ENCODE measurements around the gene CNPY3.
"Not testable (repeated sequence)": the region's sequence is repeated elsewhere in the genome, so short reads cannot be mapped to it uniquely, and the experiment has no call there.

The CNPY3 gene

DNA sequence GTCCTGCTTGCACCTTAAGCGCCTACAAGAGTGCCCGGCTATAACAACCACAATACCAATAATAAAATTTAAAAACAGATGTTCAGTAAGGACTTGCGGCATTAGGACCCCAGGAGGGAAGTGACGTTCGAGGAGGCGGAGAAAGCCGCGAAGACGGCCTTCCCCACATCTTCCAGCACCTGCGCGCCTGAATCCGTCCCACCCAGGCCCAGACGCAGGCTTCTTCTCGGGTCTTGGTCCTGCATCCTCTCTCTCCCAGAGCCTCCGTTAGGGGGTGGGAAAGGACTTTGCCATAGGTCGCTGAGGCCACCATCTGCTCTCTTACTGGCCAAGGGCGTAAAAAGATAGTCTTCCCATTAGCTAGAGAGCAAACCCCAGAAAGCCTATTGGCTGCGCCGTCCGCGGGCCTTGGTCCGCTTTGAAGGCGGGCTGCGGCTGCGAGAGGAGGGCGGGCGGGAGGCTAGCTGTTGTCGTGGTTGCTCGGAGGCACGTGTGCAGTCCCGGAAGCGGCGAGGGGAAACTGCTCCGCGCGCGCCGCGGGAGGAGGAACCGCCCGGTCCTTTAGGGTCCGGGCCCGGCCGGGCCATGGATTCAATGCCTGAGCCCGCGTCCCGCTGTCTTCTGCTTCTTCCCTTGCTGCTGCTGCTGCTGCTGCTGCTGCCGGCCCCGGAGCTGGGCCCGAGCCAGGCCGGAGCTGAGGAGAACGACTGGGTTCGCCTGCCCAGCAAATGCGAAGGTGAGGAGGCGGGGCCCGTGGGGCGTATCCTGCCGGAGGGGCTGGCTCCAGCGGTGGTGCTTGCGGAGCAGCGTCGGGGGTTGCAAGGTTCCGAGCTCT is at the start of gene CNPY3:
Gene CNPY3, plus strand, starts transcription at position 495 of the 835 bp plus-strand sequence. Its CDS starts 91 bp downstream, at position 586.
- DNase-seq (ENCODE audit: low spot score) = peak; percentile 98

DNA sequence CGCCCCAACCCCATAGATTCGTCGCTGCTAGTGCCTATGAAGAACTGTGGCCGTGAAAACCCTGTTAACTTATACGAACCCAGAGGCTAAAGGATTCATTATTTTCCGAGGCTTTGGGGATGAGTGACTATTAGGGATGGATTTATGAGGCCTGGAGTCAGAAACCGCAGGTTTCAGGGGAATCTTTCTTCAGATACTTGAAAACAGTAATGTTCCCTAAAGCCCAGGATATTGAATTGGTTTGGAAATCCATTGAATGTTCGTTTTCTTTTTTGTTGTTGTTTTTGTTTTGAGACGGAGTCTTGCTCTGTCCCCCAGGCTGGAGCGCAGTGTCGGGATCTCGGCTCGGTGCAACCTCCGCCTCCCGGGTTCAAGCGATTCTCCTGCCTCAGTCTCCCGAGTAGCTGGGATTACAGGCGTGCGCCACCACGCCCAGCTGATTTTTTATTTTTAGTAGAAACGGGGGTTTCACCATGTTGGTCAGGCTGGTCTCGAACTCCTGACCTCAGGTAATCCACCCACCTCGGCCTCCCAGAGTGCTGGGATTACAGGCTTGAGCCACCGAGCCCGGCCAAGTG is 49.0 kb upstream of the CNPY3 start:
- DNase-seq (ENCODE audit: low spot score) = not testable (repeated sequence)

DNA sequence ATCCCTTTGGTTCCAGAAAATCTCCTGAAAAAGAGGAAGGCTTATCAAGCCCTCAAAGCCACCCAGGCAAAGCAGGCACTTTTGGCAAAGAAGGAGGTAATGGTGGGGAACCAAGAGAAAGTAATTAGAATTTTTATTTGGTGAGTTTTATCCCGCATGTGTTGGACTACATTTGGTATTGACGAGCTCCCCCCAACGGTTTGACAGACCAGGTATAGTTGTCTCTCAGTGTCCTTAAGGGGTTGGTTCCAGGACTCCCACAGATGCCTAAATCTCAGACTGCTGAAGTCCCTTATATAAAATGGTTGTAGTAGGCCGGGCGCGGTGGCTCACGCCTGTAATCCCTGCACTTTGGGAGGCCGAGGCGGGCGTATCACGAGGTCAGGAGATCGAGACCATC is 48.4 kb upstream of the CNPY3 start:
- not testable (repeated sequence) for DNase-seq (ENCODE audit: low spot score)

DNA sequence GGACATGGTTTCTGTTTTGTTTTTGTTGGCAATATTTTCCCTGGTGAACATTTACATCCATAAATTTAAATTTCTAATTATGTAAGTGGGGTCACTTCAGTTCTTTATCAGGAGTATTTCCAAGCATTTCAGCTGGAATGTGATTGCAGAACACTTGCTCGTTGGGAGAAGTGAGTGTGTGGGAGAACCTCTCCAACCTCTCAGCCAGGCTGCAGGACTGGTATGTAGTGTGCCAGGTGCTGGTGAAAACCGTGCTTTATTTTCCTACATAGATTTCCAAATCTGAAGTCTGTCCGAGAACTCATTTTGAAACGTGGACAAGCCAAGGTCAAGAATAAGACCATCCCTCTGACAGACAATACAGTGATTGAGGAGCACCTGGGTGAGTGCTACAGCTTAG is 43.6 kb upstream of the CNPY3 start:
- DNase-seq (ENCODE audit: low spot score) = no peak

DNA sequence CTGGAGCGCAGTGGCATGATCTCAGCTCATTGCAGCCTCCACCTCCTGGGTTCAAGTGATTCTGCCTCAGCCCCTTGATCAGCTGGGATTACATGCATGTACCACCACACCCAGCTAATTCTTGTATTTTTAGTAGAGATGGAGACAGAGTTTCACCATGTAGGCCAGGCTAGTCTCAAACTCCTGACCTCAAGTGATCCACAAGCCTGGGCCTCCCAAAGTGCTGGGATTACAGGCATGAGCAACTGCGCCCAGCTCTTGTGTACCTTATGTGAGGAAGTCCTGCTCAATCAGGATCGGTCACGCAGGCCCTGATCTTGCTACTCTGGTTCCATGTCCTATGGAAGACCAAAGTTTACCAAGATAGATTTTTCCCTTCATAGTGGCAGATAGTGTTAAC is 41.1 kb upstream of the CNPY3 start:
- DNase-seq (ENCODE audit: low spot score) = not testable (repeated sequence)

DNA sequence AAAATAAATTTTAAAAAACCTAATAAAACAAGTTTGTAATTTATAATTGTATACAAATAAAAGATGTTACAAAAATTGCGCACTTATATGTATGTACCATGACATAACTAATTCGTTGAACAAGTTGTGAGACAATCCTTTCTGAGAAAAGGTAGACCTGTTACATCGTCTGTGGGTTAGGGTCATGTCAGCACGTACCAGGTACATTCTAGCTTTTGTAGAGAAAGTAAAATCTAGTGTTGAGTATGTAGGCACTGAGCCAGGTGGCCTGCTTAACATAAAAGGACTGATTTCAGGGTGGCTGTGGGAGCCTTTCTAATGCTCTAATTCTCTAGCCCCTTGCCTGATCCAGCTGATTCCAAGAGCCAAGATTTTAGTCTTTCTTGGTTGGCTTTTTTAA is 39.5 kb upstream of the CNPY3 start:
- DNase-seq (ENCODE audit: low spot score) = no peak

DNA sequence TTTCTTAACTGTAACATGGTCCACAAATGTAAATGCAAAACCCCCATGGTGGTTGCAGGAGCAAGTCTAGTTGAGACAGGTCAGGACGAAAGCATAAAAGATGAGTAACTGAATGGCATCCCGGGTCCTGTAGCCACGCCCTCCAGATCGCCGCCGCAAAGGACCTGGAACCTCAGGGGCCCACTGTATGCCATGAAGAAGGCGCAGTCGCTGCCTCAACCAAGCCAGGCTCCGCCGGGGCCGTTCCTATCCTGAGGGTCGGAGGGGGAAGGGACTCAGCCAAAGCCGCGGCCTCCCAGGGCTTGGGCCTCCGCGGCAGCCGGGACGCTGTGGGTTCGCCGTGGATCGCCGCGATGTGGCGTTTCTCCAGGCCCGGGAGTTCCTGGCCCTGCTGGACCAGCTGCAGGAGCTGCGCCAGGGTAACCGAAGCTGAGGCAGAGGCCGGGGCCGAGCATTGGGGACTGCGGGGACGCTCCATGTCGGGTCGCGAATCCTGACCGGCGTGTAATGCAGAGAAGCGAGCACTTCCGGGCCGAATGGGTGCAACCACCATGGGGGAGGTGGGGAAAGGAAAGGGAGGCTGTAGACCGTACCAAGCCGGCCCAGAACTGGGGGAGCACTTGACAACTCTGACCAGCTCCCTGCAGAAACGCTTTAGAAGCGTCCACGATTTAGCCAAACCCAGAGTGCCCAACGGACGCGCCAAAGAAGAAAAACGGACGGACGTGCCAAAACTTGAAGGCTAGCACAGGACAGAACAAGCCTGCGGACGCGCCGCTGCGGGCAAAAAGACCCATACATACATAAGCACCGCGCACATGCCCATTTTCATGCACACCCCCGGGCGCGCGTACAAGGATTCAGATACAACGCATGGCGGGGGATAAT is 38.7 kb upstream of the CNPY3 start:
- DNase-seq (ENCODE audit: low spot score) = peak; percentile 95

DNA sequence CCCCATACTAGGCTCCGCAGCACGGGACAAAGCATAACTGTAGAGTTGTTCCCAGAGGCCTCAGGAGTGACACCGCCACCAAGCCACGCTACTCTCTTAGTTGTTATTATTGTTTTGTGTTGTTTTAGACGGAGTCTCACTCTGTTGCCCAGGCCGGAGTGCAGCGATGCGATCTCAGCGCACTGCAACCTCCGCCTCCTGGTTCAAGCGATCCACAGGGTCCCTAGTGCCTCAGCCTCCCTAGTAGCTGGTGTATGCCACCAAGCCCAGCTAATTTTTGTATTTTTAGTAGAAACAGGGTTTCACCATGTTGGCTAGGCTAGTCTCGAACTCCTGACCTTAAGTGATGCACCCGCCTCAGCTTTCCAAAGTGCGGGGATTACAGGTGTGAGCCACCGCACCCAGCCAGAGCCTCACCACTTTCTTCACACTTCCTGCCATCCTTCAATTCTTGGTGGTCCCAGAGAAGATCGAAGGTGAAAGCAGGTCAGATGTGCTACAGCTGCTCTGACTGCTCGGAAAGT is 38.0 kb upstream of the CNPY3 start:
- no peak for DNase-seq (ENCODE audit: low spot score)

DNA sequence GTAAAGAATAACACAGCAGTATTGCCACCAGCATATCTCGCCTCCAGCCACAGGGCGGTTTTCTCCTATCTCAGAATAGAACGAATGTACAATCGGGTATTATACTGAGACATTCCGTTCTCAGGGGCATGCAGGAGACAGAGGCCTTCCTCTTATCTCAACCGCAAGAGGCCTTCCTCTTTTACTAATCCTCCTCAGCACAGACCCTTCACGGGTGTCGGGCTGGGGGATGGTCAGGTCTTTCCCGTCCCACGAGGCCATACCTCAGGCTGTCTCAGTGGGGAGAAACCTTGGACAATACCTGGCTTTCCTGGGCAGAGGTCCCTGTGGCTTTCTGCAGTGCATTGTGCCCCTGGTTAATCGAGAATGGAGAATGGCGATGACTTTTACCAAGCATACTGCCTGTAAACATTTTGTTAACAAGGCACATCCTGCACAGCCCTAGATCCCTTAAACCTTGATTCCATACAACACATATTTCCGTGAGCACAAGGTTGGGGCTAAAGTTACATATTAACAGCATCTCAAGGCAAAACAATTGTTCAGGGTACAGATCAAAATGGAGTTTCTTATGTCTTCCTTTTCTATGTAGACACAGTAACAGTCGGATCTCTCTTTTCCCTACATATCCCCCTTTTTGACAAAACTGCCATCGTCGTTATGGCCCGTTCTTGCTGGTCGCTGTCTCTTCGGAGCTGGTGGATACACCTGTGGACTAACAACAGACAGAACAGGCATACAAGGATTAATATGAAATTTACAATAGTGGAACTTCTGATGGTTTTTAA is 35.0 kb upstream of the CNPY3 start:
- not testable (repeated sequence) for DNase-seq (ENCODE audit: low spot score)

DNA sequence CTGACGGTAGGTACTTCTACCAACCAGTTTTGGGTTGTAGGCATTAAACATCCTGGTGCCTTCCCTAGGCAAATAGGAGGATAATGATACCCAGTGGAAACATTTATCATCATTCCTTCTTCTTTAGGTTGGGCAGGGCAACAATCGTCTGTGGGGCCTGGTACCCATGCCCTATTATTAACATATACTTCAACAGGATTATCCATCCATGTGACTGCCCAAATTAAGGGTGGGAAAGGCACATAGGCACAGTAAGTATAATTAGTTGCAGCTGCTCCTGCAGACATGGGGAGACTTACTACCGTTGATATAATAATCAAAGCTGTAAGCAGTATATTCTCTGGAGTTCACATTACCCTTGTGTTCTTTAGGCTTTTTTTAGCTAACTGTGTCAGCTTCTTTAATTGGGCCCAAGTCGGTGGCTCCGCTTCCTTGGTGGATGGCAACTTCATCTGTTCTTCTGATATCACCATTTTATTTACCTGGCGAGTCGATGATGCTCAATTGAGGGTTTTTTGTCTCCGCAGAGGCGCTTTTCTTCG is 33.0 kb upstream of the CNPY3 start:
- DNase-seq (ENCODE audit: low spot score) = no peak

DNA sequence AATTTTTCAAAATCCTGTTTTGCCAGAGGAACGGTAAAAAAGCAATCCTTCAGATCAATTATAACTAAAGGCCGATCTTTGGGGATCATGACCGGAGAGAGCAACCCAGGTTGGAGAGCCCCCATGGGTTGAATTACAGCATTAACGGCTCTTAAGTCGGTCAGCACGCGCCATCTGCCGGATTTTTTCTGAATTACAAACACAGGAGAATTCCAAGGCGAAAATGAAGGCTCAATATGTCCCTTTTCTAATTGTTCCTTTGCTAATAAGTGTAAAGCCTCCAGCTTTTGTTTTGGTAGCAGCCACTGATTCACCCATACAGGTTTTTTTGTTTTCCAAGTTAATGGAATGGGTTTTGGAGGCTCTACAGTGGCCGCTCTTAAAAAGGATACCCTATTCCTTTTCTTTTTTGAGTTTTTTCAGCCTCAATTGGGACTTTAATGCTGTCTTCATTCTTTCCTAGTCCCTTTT is 30.4 kb upstream of the CNPY3 start:
- peak; percentile 74 for DNase-seq (ENCODE audit: low spot score)

DNA sequence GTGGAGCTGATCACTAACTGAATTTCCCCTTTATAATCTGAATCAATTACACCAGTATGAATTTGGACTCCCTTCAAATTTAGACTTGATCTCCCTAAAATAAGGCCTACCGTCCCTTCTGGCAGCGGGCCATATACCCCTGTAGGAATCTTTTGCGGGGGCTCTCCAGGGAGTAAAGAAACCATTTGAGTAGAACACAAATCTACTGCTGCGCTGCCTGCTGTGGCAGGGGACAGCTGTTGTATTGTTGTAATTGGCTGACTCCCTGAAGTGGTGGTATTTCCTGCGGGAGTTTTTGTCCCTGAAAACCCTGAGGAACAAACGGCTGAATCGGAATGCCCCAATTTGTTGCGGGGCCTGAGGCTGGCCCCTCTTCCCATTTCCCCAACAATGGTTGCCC is 29.4 kb upstream of the CNPY3 start:
- no peak for DNase-seq (ENCODE audit: low spot score)

DNA sequence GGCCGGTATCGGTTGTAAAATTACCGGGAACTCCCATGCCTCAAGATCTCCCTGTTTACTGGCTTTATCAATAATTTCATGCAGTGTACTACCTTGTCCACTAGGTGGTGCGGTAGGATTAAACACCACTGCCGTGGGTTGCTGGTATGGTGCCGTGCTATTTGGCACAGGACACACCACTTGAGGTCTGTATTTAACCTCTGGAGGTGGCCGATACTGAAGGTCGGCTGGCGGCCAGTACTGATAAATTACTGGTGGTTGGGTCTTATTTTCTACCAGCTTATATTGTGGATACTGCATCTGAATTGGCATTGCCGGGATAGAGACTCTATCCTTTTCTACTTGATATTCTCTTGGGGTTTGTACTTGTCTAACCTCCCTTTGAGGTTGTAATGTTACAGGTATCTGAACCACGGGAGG is 27.7 kb upstream of the CNPY3 start:
- peak; percentile 93 for DNase-seq (ENCODE audit: low spot score)

DNA sequence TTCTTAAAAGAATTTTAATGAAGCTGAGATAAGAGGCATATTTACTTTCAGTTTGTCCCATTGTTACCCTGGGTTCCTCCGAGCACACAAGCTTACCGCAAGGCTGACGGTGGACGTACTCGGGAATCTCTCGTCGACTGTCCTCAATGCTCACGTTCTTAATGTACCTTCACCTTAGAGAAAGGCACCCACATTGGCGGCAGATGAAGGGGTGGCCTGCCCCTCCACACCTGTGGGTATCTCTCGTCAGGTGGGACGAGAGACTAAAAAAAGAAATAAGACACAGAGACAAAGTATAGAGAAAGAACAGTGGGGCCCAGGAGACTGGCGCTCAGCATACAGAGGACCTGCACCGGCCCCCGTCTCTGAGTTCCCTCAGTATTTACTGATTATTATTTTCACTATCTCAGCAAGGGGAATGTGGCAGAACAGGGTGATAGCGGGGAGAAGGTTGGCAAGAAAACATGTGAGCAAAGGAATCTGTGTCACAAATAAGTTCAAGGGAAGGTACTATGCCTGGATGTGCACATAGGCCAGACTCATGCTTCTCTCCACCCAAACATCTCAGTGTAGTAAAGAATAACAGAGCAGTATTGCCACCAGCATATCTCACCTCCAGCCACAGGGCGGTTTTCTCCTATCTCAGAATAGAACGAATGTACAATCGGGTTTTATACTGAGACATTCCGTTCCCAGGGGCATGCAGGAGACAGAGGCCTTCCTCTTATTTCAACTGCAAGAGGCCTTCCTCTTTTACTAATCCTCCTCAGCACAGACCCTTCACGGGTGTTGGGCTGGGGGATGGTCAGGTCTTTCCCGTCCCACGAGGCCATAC is 26.6 kb upstream of the CNPY3 start:
- not testable (repeated sequence) for DNase-seq (ENCODE audit: low spot score)

DNA sequence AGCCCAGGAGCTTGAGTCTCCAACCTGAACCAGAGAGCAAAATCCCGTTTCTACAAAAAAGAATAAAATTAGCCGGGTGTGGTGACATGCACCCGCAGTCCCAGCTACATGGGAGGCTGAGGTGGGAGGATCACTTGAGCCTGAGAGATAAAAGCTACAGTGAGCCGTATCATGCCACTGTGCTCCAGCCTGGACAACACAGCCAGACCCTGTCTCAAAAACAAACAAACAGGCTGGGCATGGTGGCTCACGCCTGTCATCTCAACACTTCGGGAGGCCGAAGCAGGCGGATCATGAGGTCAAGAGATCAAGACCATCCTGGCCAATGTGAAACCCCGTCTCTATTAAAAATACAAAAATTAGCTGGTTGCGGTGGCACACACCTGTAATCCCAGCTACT is 24.8 kb upstream of the CNPY3 start:
- no peak for DNase-seq (ENCODE audit: low spot score)

DNA sequence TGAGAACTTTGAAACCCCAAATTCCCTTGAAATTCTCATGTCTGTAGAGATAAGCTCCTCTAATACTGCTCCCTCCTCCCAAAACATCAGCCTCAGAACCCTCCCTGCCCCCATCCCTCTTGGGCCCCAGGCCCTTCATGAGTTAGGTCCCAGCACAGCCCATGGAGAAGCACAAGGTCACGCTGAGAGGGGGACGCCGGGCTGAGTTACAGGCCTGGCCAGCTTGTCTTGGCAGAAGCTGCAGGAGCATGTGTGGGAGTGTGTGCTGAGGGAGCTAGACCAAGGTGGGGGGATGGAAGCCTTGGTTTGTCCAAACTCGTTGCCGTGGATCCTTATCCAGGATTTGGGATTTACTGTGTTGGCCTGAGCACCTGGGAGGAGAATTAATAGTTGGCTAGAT is 21.9 kb upstream of the CNPY3 start:
- DNase-seq (ENCODE audit: low spot score) = no peak

DNA sequence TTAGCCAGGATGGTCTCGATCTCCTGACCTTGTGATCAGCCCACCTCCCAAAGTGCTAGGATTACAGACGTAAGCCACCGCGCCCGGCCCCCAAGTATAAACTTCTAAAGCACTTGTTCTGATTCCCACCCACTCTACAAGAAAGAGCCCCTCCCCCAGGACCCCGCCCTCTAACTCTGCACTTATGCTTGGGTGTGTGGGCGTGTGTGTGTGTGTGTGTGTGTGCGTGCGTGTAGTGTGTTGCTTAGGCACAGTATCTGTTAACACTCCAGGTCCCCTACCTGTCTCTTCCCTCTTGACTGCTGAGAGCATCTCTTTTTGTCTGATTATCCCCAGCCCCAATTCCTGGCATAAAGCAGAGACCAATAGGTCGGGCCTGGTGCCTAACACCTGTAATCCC is 19.4 kb upstream of the CNPY3 start:
- DNase-seq (ENCODE audit: low spot score) = no peak

DNA sequence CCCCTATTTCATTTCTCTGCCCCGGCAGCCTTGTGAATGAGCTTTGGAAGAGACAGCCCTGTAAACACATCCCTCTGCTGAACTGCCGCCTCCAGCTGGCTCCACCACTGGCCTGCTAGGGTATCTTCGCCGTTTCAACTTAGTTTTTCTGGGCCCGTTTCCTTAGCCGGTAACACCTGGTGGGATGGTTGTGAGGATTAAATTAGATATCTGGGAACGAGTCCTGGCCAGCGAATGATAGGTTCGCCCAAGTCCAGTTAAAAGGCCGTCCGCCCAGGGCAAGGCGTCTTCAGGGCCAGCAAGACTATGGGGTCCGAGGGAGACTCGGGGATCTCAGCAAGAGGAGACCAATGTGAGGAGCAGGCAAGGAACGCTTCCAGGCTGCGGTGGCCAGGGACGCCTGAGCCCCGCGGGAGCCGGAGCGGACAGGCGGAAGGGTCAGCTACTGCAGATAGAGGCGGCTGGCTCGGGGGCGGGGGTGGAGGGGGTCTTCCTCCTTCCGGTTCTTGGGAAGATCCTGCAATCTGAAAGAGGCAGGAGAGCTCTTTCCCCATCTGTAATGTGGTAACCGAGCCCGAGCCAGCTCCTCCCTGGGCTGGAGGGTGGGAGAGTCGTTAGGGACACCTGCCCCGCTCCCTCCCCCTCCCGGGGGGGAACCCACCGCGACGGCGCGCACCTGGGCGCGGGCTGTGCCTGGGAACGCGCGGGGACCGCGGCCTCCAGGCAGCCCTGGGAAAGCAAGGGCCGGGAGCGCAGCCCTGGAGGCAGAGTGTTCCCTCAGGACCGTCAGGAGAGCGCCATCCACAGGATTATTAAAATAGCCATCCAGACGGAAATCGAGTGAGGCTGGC is 17.9 kb upstream of the CNPY3 start:
- DNase-seq (ENCODE audit: low spot score) = no peak

DNA sequence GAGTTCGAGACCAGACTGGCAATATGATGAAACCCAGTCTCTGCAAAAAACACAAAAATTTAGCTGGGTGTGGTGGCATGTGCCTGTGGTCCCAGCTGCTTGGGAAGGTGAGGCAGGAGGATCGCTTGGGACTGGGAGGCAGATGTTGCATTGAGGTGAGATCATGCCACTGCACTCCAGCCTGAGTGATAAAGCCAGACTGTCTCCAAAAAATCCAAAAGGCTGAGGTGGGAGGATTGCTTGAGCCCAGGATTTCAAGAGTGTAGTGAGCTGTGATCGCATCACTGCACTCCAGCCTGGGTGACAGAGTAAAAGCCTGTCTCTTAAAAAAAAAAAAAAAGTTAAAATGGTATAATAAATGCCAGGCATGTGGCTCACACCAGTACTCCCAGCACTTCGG is 14.7 kb upstream of the CNPY3 start:
- no peak for DNase-seq (ENCODE audit: low spot score)
